Measurements from ENCODE around the gene SULT4A1.

SULT4A1 gene

DNA sequence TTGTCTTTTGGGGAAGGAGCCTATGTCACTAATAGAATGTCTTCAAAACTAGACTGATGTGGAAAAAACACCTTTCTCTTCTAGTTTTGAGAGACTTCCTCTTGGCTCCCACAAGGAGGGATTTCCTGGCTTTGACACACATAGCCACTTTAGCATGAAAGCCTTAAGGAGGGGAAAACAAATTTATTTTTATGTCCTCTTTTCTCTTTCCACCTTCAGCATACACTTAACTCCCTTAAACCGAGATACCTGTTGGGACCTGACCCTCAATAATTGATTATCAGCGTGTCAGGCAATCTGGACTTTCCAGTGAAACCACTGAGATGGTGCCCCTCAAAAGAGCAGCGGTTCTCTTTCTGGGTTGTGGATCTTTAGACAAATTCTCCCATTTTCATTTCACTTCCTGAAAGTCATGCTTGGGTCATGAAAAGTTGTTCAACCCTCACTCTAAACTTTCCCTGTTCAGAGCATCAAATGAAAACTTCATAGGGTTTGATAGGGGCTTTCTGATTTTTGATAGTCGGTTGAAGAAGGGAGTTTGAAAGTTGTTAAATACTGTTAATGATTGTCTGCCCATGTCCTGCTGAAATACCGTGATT, 59.3 kb downstream of the SULT4A1 start:
- no peak for DNase-seq (ENCODE audit: low read depth)

DNA sequence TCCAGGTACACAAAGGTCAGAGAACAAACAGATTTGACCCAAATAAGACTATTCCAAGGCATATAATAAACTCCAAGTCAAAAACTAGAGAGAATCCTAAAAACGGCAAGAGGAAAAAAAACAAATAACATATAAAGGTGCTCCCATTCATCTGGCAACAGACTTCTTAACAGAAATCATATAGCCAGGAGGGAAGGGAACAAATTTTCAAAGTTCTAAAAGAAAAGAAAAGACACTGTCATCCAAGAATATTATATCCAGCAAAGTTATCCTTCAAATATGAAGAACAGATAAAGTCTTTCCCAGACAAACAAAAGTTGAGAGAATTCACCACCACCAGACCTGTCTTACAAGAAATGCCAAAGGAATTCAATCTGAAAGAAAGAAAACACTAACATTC, 61.3 kb downstream of the SULT4A1 start:
- no peak for DNase-seq (ENCODE audit: low read depth)

DNA sequence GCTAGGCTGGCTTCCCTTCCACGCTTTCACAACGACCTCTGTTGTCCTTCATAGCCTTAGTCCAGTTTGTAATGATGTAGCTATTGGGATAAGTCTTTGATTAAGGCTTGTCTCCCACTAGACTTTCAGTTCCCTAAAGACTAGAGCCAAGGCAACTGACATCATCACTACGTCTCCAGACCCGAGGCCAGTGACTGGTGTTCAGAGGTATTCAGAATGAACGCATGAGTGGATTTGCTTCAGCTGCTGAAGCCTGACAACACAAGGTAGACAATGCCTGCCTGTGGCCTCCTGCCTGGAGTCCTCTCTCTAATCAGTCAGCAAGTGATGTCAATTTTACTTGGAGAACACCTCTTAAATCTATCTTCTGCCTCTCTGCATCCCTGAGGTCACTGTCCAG, 63.8 kb downstream of the SULT4A1 start:
- DNase-seq (ENCODE audit: low read depth): no peak

DNA sequence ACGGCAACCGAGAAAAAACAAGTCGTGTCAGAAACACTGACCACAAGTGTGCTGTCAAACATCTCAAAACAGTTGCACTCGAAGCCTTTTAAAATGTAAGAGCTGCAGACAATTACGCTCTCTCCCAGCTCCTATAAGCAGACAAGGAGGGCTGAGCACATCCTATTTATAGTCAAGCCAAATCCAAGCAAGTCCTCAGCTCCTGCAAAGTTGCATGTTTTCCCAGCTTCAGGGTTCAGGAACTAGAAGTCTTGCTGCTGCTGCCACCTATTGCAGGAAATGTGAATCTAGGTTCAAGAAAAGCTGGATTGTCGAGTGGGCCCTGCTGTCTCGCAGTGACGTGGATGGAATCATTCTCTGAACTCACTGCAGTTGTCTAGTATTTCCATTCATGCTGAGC, 65.7 kb downstream of the SULT4A1 start:
- DNase-seq (ENCODE audit: low read depth): no peak

DNA sequence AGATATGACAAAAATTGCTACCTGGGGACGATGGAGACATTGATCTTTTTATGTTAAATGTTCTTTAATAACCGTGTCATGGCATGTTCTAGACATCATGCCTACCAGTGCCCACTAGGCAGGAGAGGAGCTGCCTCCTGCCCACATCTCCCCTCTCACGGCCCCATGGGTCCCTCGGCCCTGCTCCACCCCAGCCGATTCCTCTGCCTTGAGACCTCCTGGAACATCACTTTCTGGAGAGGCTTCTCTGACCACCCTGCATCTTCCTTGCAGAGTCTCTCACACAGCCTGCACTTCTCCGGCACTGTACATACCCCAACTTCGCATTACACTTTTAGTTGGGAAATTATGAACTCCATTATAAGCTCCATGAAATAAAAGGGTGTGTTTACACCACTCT, 67.0 kb downstream of the SULT4A1 start:
- no peak for DNase-seq (ENCODE audit: low read depth)

DNA sequence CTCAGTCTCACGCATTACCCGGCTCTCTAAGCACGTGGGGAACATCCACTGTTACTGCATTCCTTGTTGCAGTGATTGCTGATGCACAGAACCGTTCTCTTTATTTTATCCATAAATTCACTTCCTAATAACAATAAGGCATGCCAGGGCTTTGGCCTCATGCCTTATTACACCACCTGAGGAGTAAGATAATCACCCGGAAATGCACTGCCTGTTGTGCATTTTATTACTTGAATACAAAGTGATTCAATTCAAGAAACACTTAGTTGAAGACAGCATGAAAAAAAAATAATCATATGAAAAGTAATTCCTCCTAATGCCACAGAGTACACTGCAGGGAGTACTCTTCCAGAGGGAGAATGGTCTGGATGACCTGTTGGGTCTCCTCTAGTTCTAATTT, 69.4 kb downstream of the SULT4A1 start:
- DNase-seq (ENCODE audit: low read depth): no peak

DNA sequence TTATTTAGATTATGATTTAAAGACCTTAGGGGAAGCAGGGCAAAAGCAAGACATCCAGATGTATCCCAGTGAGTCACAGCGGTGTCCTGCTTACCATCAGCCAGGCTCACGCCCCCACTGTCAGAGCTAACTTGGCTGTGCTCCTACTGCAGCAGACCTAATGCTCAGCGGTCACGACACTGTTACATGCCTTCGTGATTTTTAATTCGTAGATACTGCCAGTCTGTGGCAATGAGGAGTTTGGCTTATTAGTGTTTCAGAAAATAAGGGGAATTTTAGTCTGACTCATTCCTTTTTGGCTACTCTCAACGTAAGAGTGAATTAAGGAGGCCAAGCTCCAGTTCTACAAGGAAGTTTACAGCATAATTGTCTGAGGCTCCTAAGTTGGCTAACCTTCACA, 72.9 kb downstream of the SULT4A1 start:
- no peak for DNase-seq (ENCODE audit: low read depth)

DNA sequence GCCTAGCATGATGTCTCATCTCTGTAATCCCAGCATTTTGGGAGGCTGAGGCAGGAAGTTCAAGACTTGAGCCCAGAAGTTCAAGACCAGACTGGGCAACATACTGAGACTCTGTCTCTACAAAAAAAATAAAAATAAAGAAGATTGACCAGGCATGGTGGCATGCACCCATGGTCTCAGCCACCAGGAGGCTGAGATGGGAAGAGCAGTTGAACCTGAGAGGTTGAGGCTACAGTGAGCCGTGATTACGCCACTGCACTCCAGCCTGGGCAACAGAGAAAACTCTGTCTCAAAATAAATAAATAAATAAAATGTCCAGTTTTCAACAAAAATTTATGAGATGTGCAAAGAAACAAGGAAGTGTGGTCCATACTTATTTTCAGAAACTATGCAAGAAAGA, 78.5 kb downstream of the SULT4A1 start:
- no peak for DNase-seq (ENCODE audit: low read depth)

DNA sequence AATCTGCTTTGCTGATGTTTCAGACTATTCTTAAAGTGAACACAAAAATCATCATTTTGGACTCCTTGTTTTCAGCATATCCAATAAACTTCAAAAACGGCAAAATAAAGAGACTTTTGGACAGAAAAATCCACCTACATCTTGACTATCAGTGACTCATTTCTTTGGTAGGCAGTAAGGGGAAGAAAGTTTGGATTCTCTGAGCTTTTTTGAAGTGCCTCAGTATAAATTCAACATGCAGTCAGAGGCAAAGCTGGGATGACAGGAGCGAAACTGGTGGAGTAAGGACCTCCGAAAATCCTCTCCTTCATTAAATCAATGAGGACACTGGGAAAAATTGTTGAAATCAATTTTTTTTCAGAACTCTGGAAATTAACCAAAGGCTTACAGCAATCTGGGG, 79.9 kb downstream of the SULT4A1 start:
- DNase-seq (ENCODE audit: low read depth): no peak

DNA sequence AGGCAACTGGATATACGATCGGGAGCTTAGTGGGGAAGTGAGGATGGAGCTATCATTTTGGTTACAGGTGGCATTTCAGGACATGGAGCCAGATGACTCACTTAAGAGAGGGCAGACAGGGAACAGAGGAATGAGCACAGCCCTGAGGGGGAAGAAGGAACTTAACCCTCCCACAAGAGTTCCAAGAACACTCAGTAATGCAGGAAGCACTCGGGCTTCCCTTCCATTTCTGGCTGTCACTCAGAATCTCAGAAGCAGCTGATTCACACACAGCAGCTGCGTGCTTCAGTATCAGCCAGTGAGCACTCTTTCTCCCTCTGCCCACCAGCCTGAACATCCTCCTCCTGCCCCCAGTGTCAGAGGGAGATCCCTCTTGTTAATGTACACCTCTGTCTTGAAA, 85.0 kb downstream of the SULT4A1 start:
- DNase-seq (ENCODE audit: low read depth): no peak

DNA sequence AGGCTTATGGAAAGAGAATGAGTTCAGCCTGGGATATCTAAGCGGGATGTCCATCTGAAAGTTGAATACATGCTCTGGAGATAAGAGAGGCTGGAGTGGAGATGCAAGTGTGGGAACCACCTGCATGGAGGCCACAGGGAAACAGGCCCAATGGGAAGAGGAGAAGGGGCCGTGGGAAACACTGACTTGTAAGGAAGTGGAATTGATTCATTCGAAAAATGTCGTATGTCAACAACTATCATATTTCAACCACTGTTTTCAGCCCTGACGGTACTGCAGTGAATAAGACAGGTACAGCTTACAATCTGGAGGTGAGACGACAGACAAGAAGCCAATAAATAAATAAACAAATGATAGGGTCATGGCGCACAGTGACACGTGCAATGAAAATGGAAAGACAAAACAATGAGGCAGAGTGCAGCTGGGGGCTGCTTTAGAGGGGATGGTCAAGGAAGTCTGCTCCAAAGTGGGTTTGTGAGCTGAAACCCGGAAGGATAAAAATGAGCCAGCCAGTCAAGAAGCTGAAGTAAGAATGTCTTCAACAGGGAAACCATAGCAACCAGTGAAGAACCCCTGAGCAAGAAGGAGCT, 86.1 kb downstream of the SULT4A1 start:
- DNase-seq (ENCODE audit: low read depth): no peak
